Mononuclear cell (primary cell): Measurements from ENCODE around the gene NRG3. TPM values are rescaled to one million over a fixed set of nuclear protein-coding genes. Genes with fewer than 3 reads are reported as not detected.

Experiments
- H3K27me3 ChIP-seq: 2 replicates; pipeline ENCODE4 v1.6.0; 2011; ENCODE audit warnings: low read length, control low read depth; ENCODE audit not compliant: insufficient read depth
- H3K4me1 ChIP-seq: 2 replicates; pipeline ENCODE4 v1.5.1; 2011; ENCODE audit warnings: mild to moderate bottlenecking, low read length, control low read depth; ENCODE audit not compliant: insufficient read depth
- H3K4me3 ChIP-seq: 2 replicates; pipeline ENCODE4 v1.5.1; 2011; ENCODE audit warnings: mild to moderate bottlenecking, low read length, moderate library complexity
- H3K9me3 ChIP-seq: 2 replicates; pipeline ENCODE4 v1.5.1; 2011; ENCODE audit warnings: low read depth, mild to moderate bottlenecking, control low read depth, low read length
- total RNA-seq: library from RNA; depleted of rRNA; stranded (reverse); fragments of >200 nt; gene quantifications from one replicate; pipeline ENCODE4 v1.2.3, GENCODE V29; 2012

The NRG3 gene
- total RNA-seq, 1 donor = not detected

GRCh38 chr10:82213784-82214183 lies 338.8 kb downstream of the NRG3 start:
- no peaks in the 10 kb centered on the region for H3K27me3 ChIP-seq
- no peaks in the 10 kb centered on the region for H3K9me3 ChIP-seq

GRCh38 chr10:82221056-82221455 lies 346.1 kb downstream of the NRG3 start:
- Histone ChIP-seq H3K9me3 (no peaks in the 10 kb centered on the region), H3K4me3 (no peak overlapping the region), H3K27me3 (no peaks in the 10 kb centered on the region), H3K4me1 (no peaks in the 10 kb centered on the region)

More at GRCh38 chr10:82213784-82214183, 338.8 kb downstream of the NRG3 start:
- Histone ChIP-seq H3K4me1 (no peaks in the 10 kb centered on the region), H3K4me3 (no peak overlapping the region)

GRCh38 chr10:82221601-82222149 lies 346.7 kb downstream of the NRG3 start:
- H3K4me3 ChIP-seq = no peak overlapping the region
- H3K27me3 ChIP-seq = no peaks in the 10 kb centered on the region
- no peaks in the 10 kb centered on the region for H3K9me3 ChIP-seq
- no peaks in the 10 kb centered on the region for H3K4me1 ChIP-seq

- H3K9me3 ChIP-seq = no peaks in the 10 kb centered on the region
Measured at GRCh38 chr10:82228701-82229100, 353.7 kb downstream of the NRG3 start.

GRCh38 chr10:82234173-82234572 lies 359.2 kb downstream of the NRG3 start:
- no peaks in the 10 kb centered on the region for H3K9me3 ChIP-seq
- H3K4me3 ChIP-seq = no peak overlapping the region
- no peaks in the 10 kb centered on the region for H3K27me3 ChIP-seq
- no peaks in the 10 kb centered on the region for H3K4me1 ChIP-seq

More at GRCh38 chr10:82228701-82229100, 353.7 kb downstream of the NRG3 start:
- Histone ChIP-seq H3K27me3 (no peaks in the 10 kb centered on the region), H3K4me3 (no peak overlapping the region), H3K4me1 (no peaks in the 10 kb centered on the region)

- no peaks in the 10 kb centered on the region for H3K9me3 ChIP-seq
- H3K27me3 ChIP-seq = no peaks in the 10 kb centered on the region
- H3K4me3 ChIP-seq = no peak overlapping the region
- H3K4me1 ChIP-seq = no peaks in the 10 kb centered on the region
Measured at GRCh38 chr10:82236084-82236731, 361.2 kb downstream of the NRG3 start.

GRCh38 chr10:82238291-82238690 lies 363.3 kb downstream of the NRG3 start:
- Histone ChIP-seq H3K9me3 (no peaks in the 10 kb centered on the region), H3K4me3 (no peak overlapping the region), H3K4me1 (no peaks in the 10 kb centered on the region), H3K27me3 (no peaks in the 10 kb centered on the region)

GRCh38 chr10:82240408-82240807 lies 365.4 kb downstream of the NRG3 start:
- Histone ChIP-seq H3K4me1 (no peaks in the 10 kb centered on the region), H3K4me3 (no peak overlapping the region), H3K9me3 (no peaks in the 10 kb centered on the region), H3K27me3 (no peaks in the 10 kb centered on the region)

- Histone ChIP-seq H3K4me1 (no peaks in the 10 kb centered on the region), H3K27me3 (no peaks in the 10 kb centered on the region), H3K9me3 (no peaks in the 10 kb centered on the region), H3K4me3 (no peak overlapping the region)
Measured at GRCh38 chr10:82242778-82243177, 367.8 kb downstream of the NRG3 start.

- no peaks in the 10 kb centered on the region for H3K27me3 ChIP-seq
- H3K4me1 ChIP-seq = no peaks in the 10 kb centered on the region
- H3K9me3 ChIP-seq = no peaks in the 10 kb centered on the region
- no peak overlapping the region for H3K4me3 ChIP-seq
Measured at GRCh38 chr10:82245157-82245556, 370.2 kb downstream of the NRG3 start.

- Histone ChIP-seq H3K4me3 (no peak overlapping the region), H3K4me1 (no peaks in the 10 kb centered on the region), H3K9me3 (no peaks in the 10 kb centered on the region), H3K27me3 (no peaks in the 10 kb centered on the region)
Measured at GRCh38 chr10:82245906-82246560, 371.0 kb downstream of the NRG3 start.

GRCh38 chr10:82249141-82249540 lies 374.1 kb downstream of the NRG3 start:
- H3K4me1 ChIP-seq = no peaks in the 10 kb centered on the region
- no peaks in the 10 kb centered on the region for H3K9me3 ChIP-seq
- H3K4me3 ChIP-seq = no peak overlapping the region
- no peaks in the 10 kb centered on the region for H3K27me3 ChIP-seq

- no peaks in the 10 kb centered on the region for H3K4me1 ChIP-seq
- H3K4me3 ChIP-seq = no peak overlapping the region
- no peaks in the 10 kb centered on the region for H3K27me3 ChIP-seq
- no peaks in the 10 kb centered on the region for H3K9me3 ChIP-seq
Measured at GRCh38 chr10:82251222-82251906, 376.4 kb downstream of the NRG3 start.

- no peaks in the 10 kb centered on the region for H3K9me3 ChIP-seq
- no peaks in the 10 kb centered on the region for H3K27me3 ChIP-seq
- H3K4me3 ChIP-seq = no peak overlapping the region
- H3K4me1 ChIP-seq = no peaks in the 10 kb centered on the region
Measured at GRCh38 chr10:82252081-82252480, 377.1 kb downstream of the NRG3 start.

- no peak overlapping the region for H3K4me3 ChIP-seq
- no peaks in the 10 kb centered on the region for H3K9me3 ChIP-seq
- H3K27me3 ChIP-seq = no peaks in the 10 kb centered on the region
- no peaks in the 10 kb centered on the region for H3K4me1 ChIP-seq
Measured at GRCh38 chr10:82254237-82254636, 379.2 kb downstream of the NRG3 start.
